HepG2 (cell line): ENCODE measurements around the gene PDK2. TPM values are rescaled to one million over a fixed set of nuclear protein-coding genes. Genes with fewer than 3 reads are reported as not detected.

Experiments
- GABPA ChIP-seq, 2 experiments: IDR thresholded peaks; 2 replicates each; pipeline ENCODE4 v1.6.1; 2011 to 2016; ENCODE audit warnings: low read depth in 2 of 2, low read length in 1 of 2, missing biosample characterization in 1 of 2, missing genetic modification characterization in 1 of 2
- HIVEP1 ChIP-seq: sonication (generic); formaldehyde crosslinking; IDR thresholded peaks from 2 replicates; pipeline ENCODE4 v1.4.0; 2020; ENCODE audit warnings: mild to moderate bottlenecking, missing genetic modification reagents
- HNF1A ChIP-seq, 2 experiments: sonication (generic) in 1 of 2; formaldehyde crosslinking in 1 of 2; IDR thresholded peaks; 2 replicates each; pipeline versions ENCODE4 v1.4.0 to v1.6.1; 2016 to 2020; ENCODE audit warnings: borderline replicate concordance in 1 of 2, low read depth in 1 of 2, mild to moderate bottlenecking in 1 of 2, missing genetic modification reagents in 1 of 2
- HNF1B ChIP-seq: sonication (generic); formaldehyde crosslinking; IDR thresholded peaks from 2 replicates; pipeline ENCODE4 v1.5.1; 2020; ENCODE audit warnings: mild to moderate bottlenecking, moderate library complexity, missing genetic modification reagents
- IKZF4 ChIP-seq: sonication (generic); formaldehyde crosslinking; IDR thresholded peaks from 2 replicates; pipeline ENCODE4 v1.5.1; 2020; ENCODE audit warnings: borderline replicate concordance, mild to moderate bottlenecking, low read depth, missing genetic modification reagents; ENCODE audit errors: not compliant biosample characterization
- MXI1 ChIP-seq: IDR thresholded peaks from 3 replicates; pipeline ENCODE4 v1.6.1; 2012; ENCODE audit warnings: low read depth, low read length, inconsistent platforms, borderline replicate concordance
- NFE2 ChIP-seq: sonication (generic); formaldehyde crosslinking; IDR thresholded peaks from 2 replicates; pipeline ENCODE4 v1.4.0; 2020; ENCODE audit warnings: missing genetic modification reagents
- NPAS2 ChIP-seq: sonication (generic); formaldehyde crosslinking; IDR thresholded peaks from 2 replicates; pipeline ENCODE4 v1.8.0; 2022; ENCODE audit warnings: mild to moderate bottlenecking, missing genetic modification reagents, borderline replicate concordance
- ZBED4 ChIP-seq: sonication (generic); formaldehyde crosslinking; IDR thresholded peaks from 2 replicates; pipeline ENCODE4 v1.4.0; 2020; ENCODE audit warnings: missing genetic modification reagents, borderline replicate concordance
- ZNF280D ChIP-seq: sonication (generic); formaldehyde crosslinking; IDR thresholded peaks from 2 replicates; pipeline ENCODE4 v1.5.1; 2020; ENCODE audit warnings: mild to moderate bottlenecking, missing genetic modification reagents
- ZNF282 ChIP-seq: fragments of 450-650 bp; IDR thresholded peaks from 2 replicates; pipeline ENCODE4 v1.6.1; 2018; ENCODE audit not compliant: partially characterized antibody
- ZNF296 ChIP-seq: sonication (generic); formaldehyde crosslinking; conservative IDR thresholded peaks from 2 replicates; pipeline ENCODE4 v1.5.0; 2020; ENCODE audit warnings: mild to moderate bottlenecking, missing genetic modification reagents
- ZNF569 ChIP-seq: sonication (generic); formaldehyde crosslinking; IDR thresholded peaks from 2 replicates; pipeline ENCODE4 v1.5.0; 2020; ENCODE audit warnings: mild to moderate bottlenecking, missing genetic modification reagents, moderate library complexity, borderline replicate concordance
- polyA plus RNA-seq, 8 experiments: library from polyadenylated mRNA; depleted of rRNA in 3 of 8; stranded (reverse) in 7 of 8; unstranded in 1 of 8; fragments of >200 nt; fragmentation: Illumina TruSeq in 4 of 8; extraction: Trizol in 4 of 8; gene quantifications; 2 replicates each; pipeline versions ENCODE4 v1.2.1 to v1.2.3, GENCODE V29; 2011 to 2016; ENCODE audit warnings: low read depth in 4 of 8, missing spikeins in 1 of 8, mixed read lengths in 1 of 8; ENCODE audit not compliant: insufficient read depth in 1 of 8
- total RNA-seq, 5 experiments: library from RNA; depleted of rRNA; stranded (reverse); fragments of >200 nt; fragmentation: Illumina TruSeq; extraction: Trizol; gene quantifications; 2 replicates each; pipeline ENCODE4 v1.2.3, GENCODE V29; 2016; ENCODE audit warnings: low read depth in 1 of 5

PDK2 gene
- total and polyA plus RNA-seq, 2 of the 13 experiments (the other 11 are each of a cell fraction or from before 2014, with no cell fraction given): 18.5 to 59.7 TPM

- no peak; the same call in 1 of the 2 replicates for TF ChIP-seq ZBED4 (CRISPR knock-in tag)
- no peak for TF ChIP-seq IKZF4 (CRISPR knock-in tag)
- TF ChIP-seq ZNF569 (CRISPR knock-in tag): no peak
- no peak for TF ChIP-seq NFE2 (CRISPR knock-in tag)
- no peak for TF ChIP-seq GABPA (IDR thresholded peaks at IDR 0.05; ENCODE audit: low read depth, low read length)
- TF ChIP-seq GABPA (CRISPR knock-in tag; IDR thresholded peaks at IDR 0.05; ENCODE audit: low read depth): no peak
- no peak for TF ChIP-seq ZNF296
- TF ChIP-seq ZNF282: no peak
- TF ChIP-seq HNF1B: peak; percentile 93
- TF ChIP-seq NPAS2 (CRISPR knock-in tag): no peak
- TF ChIP-seq ZNF280D (CRISPR knock-in tag): no peak
- TF ChIP-seq HNF1A (IDR thresholded peaks at IDR 0.05; ENCODE audit: low read depth): no peak
- TF ChIP-seq HNF1A (CRISPR knock-in tag; IDR thresholded peaks at IDR 0.05; ENCODE audit: borderline replicate concordance): no peak; the same call in 1 of the 2 replicates
- TF ChIP-seq HIVEP1 (CRISPR knock-in tag): no peak; the same call in 1 of the 2 replicates
- peak; percentile 48; the same call in 1 of the 3 replicates for TF ChIP-seq MXI1
Measured at GRCh38 chr17:50161023-50161910, 66.1 kb downstream of the PDK2 start (continued).
